GM08714 (cell line): ENCODE data around the gene NEK6.
"Not testable (repeated sequence)": the region's sequence is repeated elsewhere in the genome, so short reads cannot be mapped to it uniquely, and the experiment has no call there.

Experiments
- H3K4me3 ChIP-seq: fragments of 200-500 bp; sonication (Bioruptor generic); 2 replicates; pipeline ENCODE4 v1.5.1; 2014; ENCODE audit warnings: mild to moderate bottlenecking, low read length, inconsistent platforms
- ZNF274 ChIP-seq: IDR thresholded peaks from 2 replicates; pipeline ENCODE4 v1.6.1; 2012; ENCODE audit warnings: mild to moderate bottlenecking, low read depth, low read length

NEK6 gene

GRCh38 chr9:124218987-124219461, 38.7 kb upstream of the NEK6 start:
- H3K4me3 ChIP-seq = no peak overlapping the region

GRCh38 chr9:124220946-124221451, 36.8 kb upstream of the NEK6 start:
- H3K4me3 ChIP-seq = no peak overlapping the region
- no peak for TF ChIP-seq ZNF274

More at GRCh38 chr9:124218987-124219461, 38.7 kb upstream of the NEK6 start:
- TF ChIP-seq ZNF274 = no peak

GRCh38 chr9:124221676-124222075, 36.1 kb upstream of the NEK6 start:
- no peak overlapping the region for H3K4me3 ChIP-seq
- TF ChIP-seq ZNF274 = no peak

- no peak for TF ChIP-seq ZNF274
- H3K4me3 ChIP-seq = no peak overlapping the region
Observed at GRCh38 chr9:124222109-124222508, 35.6 kb upstream of the NEK6 start.

GRCh38 chr9:124222918-124223720, 34.6 kb upstream of the NEK6 start:
- H3K4me3 ChIP-seq = no peak overlapping the region
- TF ChIP-seq ZNF274 = no peak

- H3K4me3 ChIP-seq = no peak overlapping the region
- TF ChIP-seq ZNF274 = no peak
Observed at GRCh38 chr9:124225945-124226344, 31.8 kb upstream of the NEK6 start.

GRCh38 chr9:124228516-124228915, 29.2 kb upstream of the NEK6 start:
- no peak for TF ChIP-seq ZNF274
- H3K4me3 ChIP-seq = no peak overlapping the region

- no peak overlapping the region for H3K4me3 ChIP-seq
- no peak for TF ChIP-seq ZNF274
Observed at GRCh38 chr9:124231095-124231737, 26.5 kb upstream of the NEK6 start.

GRCh38 chr9:124238546-124239140, 19.1 kb upstream of the NEK6 start:
- no peak overlapping the region for H3K4me3 ChIP-seq
- no peak for TF ChIP-seq ZNF274

- no peak for TF ChIP-seq ZNF274
- no peak overlapping the region for H3K4me3 ChIP-seq
Observed at GRCh38 chr9:124239249-124240073, 18.3 kb upstream of the NEK6 start.

GRCh38 chr9:124242331-124243194, 15.2 kb upstream of the NEK6 start:
- peak overlapping the region; percentile 1; the same call in 1 of the 2 replicates for H3K4me3 ChIP-seq
- TF ChIP-seq ZNF274 = no peak

GRCh38 chr9:124247393-124247792, 10.4 kb upstream of the NEK6 start:
- H3K4me3 ChIP-seq = not testable (repeated sequence)

- no peak overlapping the region for H3K4me3 ChIP-seq
- no peak for TF ChIP-seq ZNF274
Observed at GRCh38 chr9:124248066-124248465, 9.7 kb upstream of the NEK6 start.

- H3K4me3 ChIP-seq = no peak overlapping the region
- TF ChIP-seq ZNF274 = no peak
Observed at GRCh38 chr9:124248960-124249359, 8.8 kb upstream of the NEK6 start.
